H9 (cell line): ENCODE results near the gene MINDY4B. TPM values are rescaled to one million over a fixed set of nuclear protein-coding genes. Genes with fewer than 3 reads are reported as not detected.

Source experiments
- DNase-seq: peaks from one replicate; pipeline ENCODE4 v3.0.0-alpha.2; 2017
- H2AFZ ChIP-seq: one replicate; pipeline ENCODE4 v1.6.1; 2013; ENCODE audit warnings: mild to moderate bottlenecking, low read length, control low read depth, moderate library complexity
- H2AK5ac ChIP-seq: 2 replicates; pipeline ENCODE4 v1.6.1; 2013; ENCODE audit warnings: low read length, control low read depth, mixed read lengths; ENCODE audit not compliant: insufficient read length
- H2BK120ac ChIP-seq: one replicate; pipeline ENCODE4 v1.6.1; 2013; ENCODE audit warnings: low read depth, mild to moderate bottlenecking, low read length, control low read depth, inconsistent platforms; ENCODE audit not compliant: poor library complexity, severe bottlenecking
- H2BK12ac ChIP-seq: 2 replicates; pipeline ENCODE4 v1.6.1; 2013; ENCODE audit warnings: low read length, control low read depth, mixed read lengths, low read depth; ENCODE audit not compliant: insufficient read length
- H2BK15ac ChIP-seq: 2 replicates; pipeline ENCODE4 v1.6.1; 2013; ENCODE audit warnings: low read depth, low read length, control low read depth
- H2BK20ac ChIP-seq: one replicate; pipeline ENCODE4 v1.6.1; 2013; ENCODE audit warnings: low read depth, mild to moderate bottlenecking, low read length, control low read depth, inconsistent platforms; ENCODE audit not compliant: poor library complexity, severe bottlenecking
- H2BK5ac ChIP-seq: 2 replicates; pipeline ENCODE4 v1.6.1; 2013; ENCODE audit warnings: low read length, control low read depth, mixed read lengths; ENCODE audit not compliant: insufficient read length
- H3K14ac ChIP-seq: 2 replicates; pipeline ENCODE4 v1.6.1; 2013; ENCODE audit warnings: low read length, control low read depth; ENCODE audit not compliant: insufficient read depth
- H3K18ac ChIP-seq: 2 replicates; pipeline ENCODE4 v1.6.1; 2013; ENCODE audit warnings: low read depth, mild to moderate bottlenecking, mixed read lengths, low read length, control low read depth; ENCODE audit not compliant: insufficient read length
- H3K23ac ChIP-seq: 2 replicates; pipeline ENCODE4 v1.6.1; 2013; ENCODE audit warnings: low read length, control low read depth, mixed read lengths, low read depth; ENCODE audit not compliant: insufficient read length
- H3K23me2 ChIP-seq: 2 replicates; pipeline ENCODE4 v1.6.1; 2013; ENCODE audit warnings: low read depth, mild to moderate bottlenecking, mixed read lengths, low read length, control low read depth; ENCODE audit not compliant: insufficient read length, poor library complexity, severe bottlenecking
- H3K27ac ChIP-seq: 2 replicates; pipeline ENCODE4 v1.5.1; 2013; ENCODE audit warnings: low read length, control low read depth, mixed read lengths, low read depth; ENCODE audit not compliant: insufficient read length
- H3K27me3 ChIP-seq: 2 replicates; pipeline ENCODE4 v1.6.1; 2013; ENCODE audit warnings: low read length, control low read depth, inconsistent platforms; ENCODE audit not compliant: insufficient read depth
- H3K4ac ChIP-seq: 2 replicates; pipeline ENCODE4 v1.6.1; 2013; ENCODE audit warnings: low read depth, mild to moderate bottlenecking, control low read depth, inconsistent platforms, low read length, moderate library complexity
- H3K4me1 ChIP-seq: 2 replicates; pipeline ENCODE4 v1.6.1; 2013; ENCODE audit warnings: low read length, control low read depth, inconsistent platforms; ENCODE audit not compliant: insufficient read depth
- H3K4me2 ChIP-seq: 2 replicates; pipeline ENCODE4 v1.6.1; 2013; ENCODE audit warnings: low read length, control low read depth, mixed read lengths; ENCODE audit not compliant: insufficient read length, insufficient read depth
- H3K56ac ChIP-seq: 2 replicates; pipeline ENCODE4 v1.6.1; 2013; ENCODE audit warnings: low read depth, mild to moderate bottlenecking, mixed read lengths, low read length, control low read depth; ENCODE audit not compliant: insufficient read length
- H3K79me1 ChIP-seq: 2 replicates; pipeline ENCODE4 v1.6.1; 2013; ENCODE audit warnings: low read depth, mild to moderate bottlenecking, moderate library complexity, low read length, control low read depth, inconsistent platforms; ENCODE audit not compliant: insufficient read depth, poor library complexity, severe bottlenecking
- H3K79me2 ChIP-seq: 2 replicates; pipeline ENCODE4 v1.6.1; 2013; ENCODE audit warnings: low read length, control low read depth, inconsistent platforms; ENCODE audit not compliant: insufficient read depth
- H3K9ac ChIP-seq: 2 replicates; pipeline ENCODE4 v1.6.1; 2013; ENCODE audit warnings: low read length, control low read depth, mixed read lengths; ENCODE audit not compliant: insufficient read length; ENCODE audit errors: extremely low read depth
- H3K9me3 ChIP-seq: one replicate; pipeline ENCODE4 v1.6.1; 2013; ENCODE audit warnings: low read depth, low read length, inconsistent platforms; ENCODE audit not compliant: control insufficient read depth
- H3T11ph ChIP-seq: one replicate; pipeline ENCODE4 v1.6.1; 2013; ENCODE audit warnings: mild to moderate bottlenecking, low read length, control low read depth, inconsistent platforms
- H4K20me1 ChIP-seq: one replicate; pipeline ENCODE4 v1.6.1; 2013; ENCODE audit not compliant: control insufficient read depth, insufficient read length, insufficient read depth
- H4K5ac ChIP-seq: 2 replicates; pipeline ENCODE4 v1.6.1; 2013; ENCODE audit warnings: low read depth, mild to moderate bottlenecking, mixed read lengths, low read length, control low read depth; ENCODE audit not compliant: insufficient read length
- H4K8ac ChIP-seq: replicated peaks from 2 replicates; pipeline ENCODE4 v1.6.1; 2013; ENCODE audit warnings: low read length, control low read depth, mixed read lengths, low read depth; ENCODE audit not compliant: insufficient read length
- H4K91ac ChIP-seq: 2 replicates; pipeline ENCODE4 v1.6.1; 2013; ENCODE audit warnings: low read depth, mild to moderate bottlenecking, moderate library complexity, mixed read lengths, low read length, control low read depth; ENCODE audit not compliant: insufficient read length
- H3K27ac Mint-ChIP-seq, 3 experiments: 2 replicates in 2 of 3; 3 replicates in 1 of 3; pipeline ENCODE4 v1.8.0; 2020 to 2021; ENCODE audit warnings: mixed read lengths in 3 of 3, mild to moderate bottlenecking in 1 of 3, moderate library complexity in 1 of 3
- H3K27me3 Mint-ChIP-seq: 2 replicates; pipeline ENCODE4 v1.8.0; 2021; ENCODE audit warnings: low read depth, mild to moderate bottlenecking, moderate library complexity, mixed read lengths
- H3K36me3 Mint-ChIP-seq, 3 experiments: 2 replicates in 2 of 3; 3 replicates in 1 of 3; pipeline ENCODE4 v1.8.0; 2020 to 2021; ENCODE audit warnings: low read depth in 3 of 3, mixed read lengths in 3 of 3; ENCODE audit not compliant: insufficient read depth in 1 of 3
- H3K4me1 Mint-ChIP-seq, 2 experiments: 2 replicates each; pipeline ENCODE4 v1.8.0; 2020; ENCODE audit warnings: mixed read lengths in 2 of 2
- H3K4me3 Mint-ChIP-seq, 2 experiments: 2 replicates in 1 of 2; 3 replicates in 1 of 2; pipeline ENCODE4 v1.8.0; 2020 to 2021; ENCODE audit warnings: mild to moderate bottlenecking in 2 of 2, mixed read lengths in 2 of 2, moderate library complexity in 1 of 2
- H3K9me3 Mint-ChIP-seq, 2 experiments: 2 replicates in 1 of 2; 3 replicates in 1 of 2; pipeline ENCODE4 v1.8.0; 2020; ENCODE audit warnings: mild to moderate bottlenecking in 2 of 2, mixed read lengths in 2 of 2, moderate library complexity in 1 of 2
- WGBS: extraction: QIAGEN DNeasy Blood & Tissue Kit; methylation state at CpG from one replicate; pipeline ENCODE4 v1.1.7; 2013; ENCODE audit warnings: missing lambda C conversion rate, low lambda C conversion rate, mixed read lengths; ENCODE audit not compliant: insufficient read length; ENCODE audit errors: extremely low coverage; 5-methylcytosine and 5-hydroxymethylcytosine counted together
- total RNA-seq: library from RNA; stranded (reverse); gene quantifications from 2 replicates; pipeline ENCODE4 v1.2.1, GENCODE V29; 2021
- TF ChIP-seq, protein P1 (sequence below): fragments of 200-600 bp; sonication (generic); conservative IDR thresholded peaks from 3 replicates; pipeline ENCODE4 v1.8.0; 2021; ENCODE audit warnings: antibody characterized with exemption, mild to moderate bottlenecking

MINDY4B gene
- total RNA-seq, 1 experiment from 2014 or later = not detected

DNA sequence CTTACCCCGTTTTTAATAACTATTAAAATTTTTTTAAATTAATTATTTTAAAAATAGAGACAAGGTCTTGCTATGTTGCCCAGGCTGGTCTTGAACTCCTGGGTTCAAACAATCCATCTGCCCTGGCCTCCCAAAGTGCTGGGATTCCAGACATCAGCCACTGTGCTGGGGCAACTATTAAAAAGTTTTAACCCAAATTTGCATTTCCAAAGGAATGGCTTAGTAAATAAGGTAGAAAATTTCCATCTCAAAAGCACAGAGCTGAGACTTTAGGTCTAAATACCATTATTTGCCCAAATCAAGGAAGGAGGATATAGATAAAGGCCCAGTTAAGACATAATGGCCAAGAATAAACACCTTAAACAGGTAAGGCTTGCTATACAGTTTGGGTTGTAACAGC lies 56.4 kb downstream of the MINDY4B start:
- H3K14ac ChIP-seq = no peak overlapping the region
- Mint-ChIP-seq H3K9me3 (peaks cover 16 to 22% of the 10 kb centered on the region in 2 experiments), H3K4me1 (peaks cover 21 to 30% of the 10 kb centered on the region in 2 experiments), H3K27ac (no peak overlapping the region), H3K36me3 (peaks cover 8 to 24% (median 12%) of the 10 kb centered on the region in 3 experiments), H3K4me3 (no peak overlapping the region), H3K27me3 (no peaks in the 10 kb centered on the region)
- no peaks in the 10 kb centered on the region for H3K27me3 ChIP-seq
- no peak overlapping the region for H2BK15ac ChIP-seq
- H4K5ac ChIP-seq = no peak overlapping the region
- no peak overlapping the region for H4K8ac ChIP-seq
- H3K23me2 ChIP-seq = no peaks in the 10 kb centered on the region
- no peaks in the 10 kb centered on the region for H3K79me2 ChIP-seq
- no peak overlapping the region for H2BK12ac ChIP-seq
- no peak overlapping the region for H3T11ph ChIP-seq
- no peak overlapping the region for H2BK120ac ChIP-seq
- WGBS = no CpG with 5 or more reads among the region's 1 CpG
- no peak overlapping the region for H3K18ac ChIP-seq
- H2AK5ac ChIP-seq = no peak overlapping the region
- TF ChIP-seq, protein P1, sequence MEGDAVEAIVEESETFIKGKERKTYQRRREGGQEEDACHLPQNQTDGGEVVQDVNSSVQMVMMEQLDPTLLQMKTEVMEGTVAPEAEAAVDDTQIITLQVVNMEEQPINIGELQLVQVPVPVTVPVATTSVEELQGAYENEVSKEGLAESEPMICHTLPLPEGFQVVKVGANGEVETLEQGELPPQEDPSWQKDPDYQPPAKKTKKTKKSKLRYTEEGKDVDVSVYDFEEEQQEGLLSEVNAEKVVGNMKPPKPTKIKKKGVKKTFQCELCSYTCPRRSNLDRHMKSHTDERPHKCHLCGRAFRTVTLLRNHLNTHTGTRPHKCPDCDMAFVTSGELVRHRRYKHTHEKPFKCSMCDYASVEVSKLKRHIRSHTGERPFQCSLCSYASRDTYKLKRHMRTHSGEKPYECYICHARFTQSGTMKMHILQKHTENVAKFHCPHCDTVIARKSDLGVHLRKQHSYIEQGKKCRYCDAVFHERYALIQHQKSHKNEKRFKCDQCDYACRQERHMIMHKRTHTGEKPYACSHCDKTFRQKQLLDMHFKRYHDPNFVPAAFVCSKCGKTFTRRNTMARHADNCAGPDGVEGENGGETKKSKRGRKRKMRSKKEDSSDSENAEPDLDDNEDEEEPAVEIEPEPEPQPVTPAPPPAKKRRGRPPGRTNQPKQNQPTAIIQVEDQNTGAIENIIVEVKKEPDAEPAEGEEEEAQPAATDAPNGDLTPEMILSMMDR = no peak
- H3K23ac ChIP-seq = no peak overlapping the region
- no peak overlapping the region for H2BK5ac ChIP-seq
- H3K4ac ChIP-seq = no peak overlapping the region
- H2AFZ ChIP-seq = no peak overlapping the region
- H3K9me3 ChIP-seq = peaks cover 7% of the 10 kb centered on the region
- no peak overlapping the region for H3K4me2 ChIP-seq
- H4K20me1 ChIP-seq = no peaks in the 10 kb centered on the region
- no peak for DNase-seq
- H3K56ac ChIP-seq = no peak overlapping the region
- H3K4me1 ChIP-seq = peaks cover 7% of the 10 kb centered on the region; the same call in 1 of the 2 replicates
- H3K27ac ChIP-seq = no peak overlapping the region
- no peak overlapping the region for H4K91ac ChIP-seq
- H3K79me1 ChIP-seq = no peaks in the 10 kb centered on the region
- no peak overlapping the region for H3K9ac ChIP-seq
- no peak overlapping the region for H2BK20ac ChIP-seq
